Chondrocyte (in vitro differentiated cells): ENCODE data around the gene ARHGAP12. TPM values are rescaled to one million over a fixed set of nuclear protein-coding genes. Genes with fewer than 3 reads are reported as not detected.

Experiments used
- DNase-seq: peaks from one replicate; pipeline ENCODE4 v3.0.0; 2021; ENCODE audit warnings: mixed read lengths, low spot score
- H3K27ac Mint-ChIP-seq: one replicate; pipeline ENCODE4 v1.8.0; 2021; ENCODE audit warnings: mild to moderate bottlenecking, moderate library complexity, mixed read lengths; ENCODE audit not compliant: unreplicated experiment
- H3K27me3 Mint-ChIP-seq: 2 replicates; pipeline ENCODE4 v1.8.0; 2021; ENCODE audit warnings: low read depth, mixed read lengths
- H3K36me3 Mint-ChIP-seq: 2 replicates; pipeline ENCODE4 v1.8.0; 2021; ENCODE audit warnings: low read depth, mixed read lengths
- H3K4me1 Mint-ChIP-seq: 2 replicates; pipeline ENCODE4 v1.8.0; 2021; ENCODE audit warnings: low read depth, mild to moderate bottlenecking, mixed read lengths
- H3K4me3 Mint-ChIP-seq: one replicate; pipeline ENCODE4 v1.8.0; 2021; ENCODE audit warnings: mild to moderate bottlenecking, moderate library complexity, mixed read lengths; ENCODE audit not compliant: unreplicated experiment
- H3K9me3 Mint-ChIP-seq: 2 replicates; pipeline ENCODE4 v1.8.0; 2021; ENCODE audit warnings: low read depth, mixed read lengths
- total RNA-seq: library from RNA; stranded (reverse); gene quantifications from 3 replicates; pipeline ENCODE4 v1.2.1, GENCODE V29; 2021
- TF ChIP-seq, protein P1 (sequence below): fragments of 200-600 bp; sonication (generic); IDR thresholded peaks from 2 replicates; pipeline ENCODE4 v1.5.0; 2021; ENCODE audit warnings: antibody characterized with exemption, mild to moderate bottlenecking, moderate library complexity

Gene ARHGAP12
- total RNA-seq, 1 donor from 2014 or later, result 18.1 TPM

DNA sequence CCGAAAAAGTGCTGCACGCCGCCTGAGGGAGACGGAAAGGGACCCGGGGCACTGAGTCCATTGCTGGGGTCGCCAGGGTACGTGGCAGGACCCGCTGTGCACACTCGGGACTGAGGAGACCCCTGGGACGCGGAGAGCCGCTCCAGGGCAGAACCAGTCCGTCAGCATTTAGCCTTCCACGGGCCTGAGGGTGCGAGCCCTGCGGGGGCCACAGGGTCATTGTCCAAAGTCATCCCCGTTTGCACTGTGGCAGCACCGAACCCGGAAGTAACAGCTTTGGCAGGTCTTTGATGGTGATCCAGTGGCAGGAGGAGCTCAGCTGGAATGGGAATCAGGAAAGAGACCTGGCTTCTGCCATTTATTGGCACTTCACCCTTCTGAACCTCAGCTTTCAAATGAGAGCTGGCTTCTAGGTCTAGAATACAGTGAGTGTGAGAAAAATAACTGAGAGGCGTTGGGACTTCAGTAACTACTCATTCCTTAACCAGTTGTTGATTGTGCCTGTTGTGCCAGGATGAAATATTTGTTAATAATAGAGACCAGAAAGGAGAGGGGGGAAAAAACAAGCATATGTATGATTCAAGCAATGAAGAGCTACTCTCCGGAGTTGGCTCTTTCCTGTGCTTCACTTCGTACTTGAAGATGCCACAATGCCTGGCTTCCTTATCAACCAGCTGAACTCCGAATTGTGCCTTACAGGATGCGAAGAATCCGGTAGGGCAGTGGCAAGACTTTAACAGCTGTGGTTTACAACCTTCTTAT, 811 bp upstream of the ARHGAP12 start:
- TF ChIP-seq, protein P1, sequence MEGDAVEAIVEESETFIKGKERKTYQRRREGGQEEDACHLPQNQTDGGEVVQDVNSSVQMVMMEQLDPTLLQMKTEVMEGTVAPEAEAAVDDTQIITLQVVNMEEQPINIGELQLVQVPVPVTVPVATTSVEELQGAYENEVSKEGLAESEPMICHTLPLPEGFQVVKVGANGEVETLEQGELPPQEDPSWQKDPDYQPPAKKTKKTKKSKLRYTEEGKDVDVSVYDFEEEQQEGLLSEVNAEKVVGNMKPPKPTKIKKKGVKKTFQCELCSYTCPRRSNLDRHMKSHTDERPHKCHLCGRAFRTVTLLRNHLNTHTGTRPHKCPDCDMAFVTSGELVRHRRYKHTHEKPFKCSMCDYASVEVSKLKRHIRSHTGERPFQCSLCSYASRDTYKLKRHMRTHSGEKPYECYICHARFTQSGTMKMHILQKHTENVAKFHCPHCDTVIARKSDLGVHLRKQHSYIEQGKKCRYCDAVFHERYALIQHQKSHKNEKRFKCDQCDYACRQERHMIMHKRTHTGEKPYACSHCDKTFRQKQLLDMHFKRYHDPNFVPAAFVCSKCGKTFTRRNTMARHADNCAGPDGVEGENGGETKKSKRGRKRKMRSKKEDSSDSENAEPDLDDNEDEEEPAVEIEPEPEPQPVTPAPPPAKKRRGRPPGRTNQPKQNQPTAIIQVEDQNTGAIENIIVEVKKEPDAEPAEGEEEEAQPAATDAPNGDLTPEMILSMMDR, result no peak
- Mint-ChIP-seq H3K4me3 (peak overlapping the region; percentile 86), H3K27me3 (no peaks in the 10 kb centered on the region), H3K9me3 (no peaks in the 10 kb centered on the region), H3K4me1 (peaks cover 30% of the 10 kb centered on the region), H3K36me3 (no peaks in the 10 kb centered on the region), H3K27ac (peak overlapping the region; percentile 99)
- no peak for DNase-seq

DNA sequence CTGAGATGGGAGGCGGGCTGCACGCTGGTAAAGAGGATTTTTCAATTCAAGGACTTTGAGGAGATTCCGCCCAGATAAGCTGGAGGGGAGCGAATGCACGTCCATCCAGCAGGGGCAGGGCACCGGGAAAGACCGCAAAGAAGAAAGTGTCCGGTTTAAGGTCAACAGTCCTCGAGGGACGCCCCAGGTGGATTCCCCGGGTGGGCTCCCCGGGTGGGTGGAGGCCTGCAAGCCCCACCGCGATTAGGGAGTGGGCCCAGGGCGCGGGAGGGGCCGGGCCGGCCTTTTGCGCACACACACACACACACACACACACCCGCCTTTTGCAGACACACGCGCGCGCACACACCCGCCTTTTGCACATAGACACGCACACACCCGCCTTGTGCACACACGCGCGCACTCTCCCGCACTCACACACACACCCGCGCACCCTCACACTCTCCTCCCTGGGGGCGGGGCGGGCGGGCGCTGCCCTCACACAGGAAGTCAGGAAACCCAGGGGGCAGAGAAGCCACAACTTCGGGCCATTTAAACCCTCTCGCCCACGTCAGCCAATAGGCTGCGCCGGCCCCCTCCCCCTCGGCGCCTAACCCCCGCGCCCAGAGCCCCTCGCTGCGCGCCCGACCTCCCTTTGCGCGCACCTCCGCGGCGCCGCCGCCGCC, 615 bp downstream of the ARHGAP12 start:
- no peaks in the 10 kb centered on the region for H3K36me3 Mint-ChIP-seq
- no peak for DNase-seq
- H3K4me1 Mint-ChIP-seq, result peaks cover 34% of the 10 kb centered on the region
- peak overlapping the region; percentile 86 for H3K4me3 Mint-ChIP-seq
- H3K9me3 Mint-ChIP-seq, result no peaks in the 10 kb centered on the region
- TF ChIP-seq, protein P1, result peak; percentile 68
- peak overlapping the region; percentile 88 for H3K27ac Mint-ChIP-seq
- no peaks in the 10 kb centered on the region for H3K27me3 Mint-ChIP-seq

DNA sequence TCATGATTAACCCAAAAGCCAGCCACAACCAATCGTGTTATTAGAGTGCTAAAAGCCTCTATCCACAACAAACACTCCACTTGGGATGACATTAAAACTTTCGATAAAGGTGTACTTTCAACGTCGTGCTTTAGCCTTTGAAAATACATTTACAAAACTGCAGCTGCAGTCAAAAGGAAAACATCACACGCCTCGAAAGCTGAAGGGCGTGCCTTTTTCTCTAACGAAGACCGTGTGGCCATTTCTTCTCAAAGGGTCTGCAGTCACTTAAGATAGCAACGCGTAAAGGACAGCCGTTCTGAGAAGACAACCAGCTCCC, 1.1 kb downstream of the ARHGAP12 start:
- peak overlapping the region; percentile 86 for H3K4me3 Mint-ChIP-seq
- no peaks in the 10 kb centered on the region for H3K27me3 Mint-ChIP-seq
- H3K4me1 Mint-ChIP-seq, result peaks cover 34% of the 10 kb centered on the region
- no peaks in the 10 kb centered on the region for H3K36me3 Mint-ChIP-seq
- H3K27ac Mint-ChIP-seq, result peak overlapping the region; percentile 88
- TF ChIP-seq, protein P1, result no peak
- no peaks in the 10 kb centered on the region for H3K9me3 Mint-ChIP-seq
- no peak for DNase-seq

DNA sequence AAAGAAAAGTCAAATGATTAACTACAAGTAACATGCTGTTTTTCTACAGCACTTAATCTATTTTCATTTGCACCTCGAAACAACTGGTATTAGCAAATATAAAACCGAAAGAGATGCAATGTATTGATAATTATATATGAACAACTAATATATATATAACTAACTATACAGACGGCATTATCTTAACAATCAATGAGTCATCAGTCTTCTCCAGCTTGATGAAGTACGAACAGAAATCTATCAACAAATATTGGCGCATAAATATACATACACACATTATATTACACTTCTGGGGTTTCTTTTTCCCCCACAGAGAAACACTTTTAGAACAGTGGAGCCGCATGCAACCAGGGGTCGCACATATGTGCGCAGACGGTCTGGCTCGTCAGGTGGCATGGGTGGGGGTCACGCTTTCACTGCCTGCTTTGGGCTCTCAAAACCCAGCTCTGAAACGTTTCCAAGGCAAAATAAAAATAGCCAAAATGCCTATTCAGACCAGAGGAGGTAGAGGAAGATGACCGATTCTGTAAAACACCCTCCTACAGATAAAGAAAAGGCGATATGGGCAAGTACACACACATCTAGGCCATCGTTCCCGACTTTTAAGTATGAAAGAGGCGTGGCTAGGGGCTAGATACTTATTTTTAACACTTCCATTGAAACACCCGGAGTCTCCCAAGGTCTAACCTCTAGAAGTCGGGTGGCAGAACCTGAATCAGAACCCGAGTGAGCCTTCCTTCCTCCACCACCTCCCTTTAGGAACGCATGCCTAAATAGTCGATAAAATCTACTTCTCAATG, 1.7 kb downstream of the ARHGAP12 start:
- H3K9me3 Mint-ChIP-seq, result no peaks in the 10 kb centered on the region
- TF ChIP-seq, protein P1, result no peak
- no peak for DNase-seq
- H3K4me1 Mint-ChIP-seq, result peaks cover 34% of the 10 kb centered on the region
- no peaks in the 10 kb centered on the region for H3K36me3 Mint-ChIP-seq
- no peaks in the 10 kb centered on the region for H3K27me3 Mint-ChIP-seq
- peak overlapping the region; percentile 86 for H3K4me3 Mint-ChIP-seq
- peak overlapping the region; percentile 88 for H3K27ac Mint-ChIP-seq

DNA sequence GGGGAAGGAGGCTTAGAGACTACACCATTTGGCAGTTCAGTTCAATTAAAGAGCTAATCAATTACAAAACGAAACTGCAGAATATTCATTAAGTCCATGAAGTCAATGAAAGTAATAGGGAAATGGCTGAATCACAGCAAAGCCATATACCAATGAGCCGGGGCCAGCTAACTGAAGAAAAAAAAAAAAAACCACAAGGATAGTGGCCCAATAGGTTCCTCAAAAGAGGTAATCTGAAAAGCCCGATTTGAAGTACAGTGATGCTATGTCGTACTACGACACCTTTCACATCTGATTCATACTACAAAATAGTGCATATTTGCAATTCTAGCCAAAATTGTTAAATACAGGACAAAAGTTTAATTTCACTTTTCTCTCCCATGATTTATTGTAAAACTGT, 2.5 kb downstream of the ARHGAP12 start:
- H3K9me3 Mint-ChIP-seq, result no peaks in the 10 kb centered on the region
- no peaks in the 10 kb centered on the region for H3K27me3 Mint-ChIP-seq
- H3K36me3 Mint-ChIP-seq, result no peaks in the 10 kb centered on the region
- TF ChIP-seq, protein P1, result no peak
- H3K4me3 Mint-ChIP-seq, result no peak overlapping the region
- H3K27ac Mint-ChIP-seq, result no peak overlapping the region
- no peak for DNase-seq
- H3K4me1 Mint-ChIP-seq, result peaks cover 35% of the 10 kb centered on the region
